ENCODE measurements around the gene TAF13.
A peak's percentile ranks its signal among the peaks of the same experiment; 100 is the strongest.
"Not testable (repeated sequence)": the region's sequence is repeated elsewhere in the genome, so short reads cannot be mapped to it uniquely, and the experiment has no call there.

TAF13 gene

GRCh38 chr1:109091078-109091838, 15.5 kb upstream of the TAF13 start:
- DNase-seq (ENCODE audit: low spot score) = peak; percentile 60

GRCh38 chr1:109090196-109091077, 14.6 kb upstream of the TAF13 start, which contains the start of gene TMEM167B:
Gene TMEM167B, plus strand, starts transcription at chr1:109090764. Its CDS starts 109 bp downstream, at chr1:109090873.
- DNase-seq (ENCODE audit: low spot score) = peak; percentile 59

DNA sequence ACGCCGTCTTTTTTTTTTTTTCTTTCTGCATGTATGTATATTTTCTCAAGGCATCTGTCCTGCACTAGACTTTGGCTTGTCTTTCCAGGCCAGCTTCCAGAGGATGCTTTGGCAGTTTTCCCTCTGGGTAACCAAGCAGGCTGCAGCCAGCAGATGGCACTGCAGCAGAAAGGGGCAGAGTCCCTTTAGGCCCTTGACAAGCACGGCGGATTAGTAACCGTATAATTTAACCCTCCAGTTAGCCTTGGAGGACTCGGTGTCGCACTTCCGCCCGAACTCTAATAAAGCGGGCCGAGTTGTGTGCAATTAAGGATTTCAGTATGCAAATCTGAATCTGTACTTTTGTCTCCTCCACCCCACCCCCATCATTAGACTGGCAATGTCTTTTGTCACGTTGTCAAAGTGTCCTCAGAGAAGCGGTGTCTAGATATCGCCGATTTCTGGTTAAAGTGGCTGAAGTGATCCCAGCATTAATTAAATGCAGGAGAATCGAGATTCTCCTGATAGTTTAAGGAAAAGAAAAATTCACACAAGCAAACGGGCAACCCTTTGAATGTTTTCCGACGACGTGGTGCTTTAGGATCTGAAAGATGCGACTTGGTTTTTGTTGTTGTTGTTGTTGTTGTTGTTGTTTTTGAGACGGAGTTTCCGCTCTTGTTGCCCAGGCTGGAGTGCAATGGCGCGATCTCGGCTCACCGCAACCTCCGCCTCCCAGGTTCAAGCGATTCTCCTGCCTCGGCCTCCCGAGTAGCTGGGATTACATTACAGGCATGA, 13.6 kb upstream of the TAF13 start:
- DNase-seq (ENCODE audit: low spot score) = peak; percentile 81

- DNase-seq (ENCODE audit: low spot score) = no peak
Measured at GRCh38 chr1:109084563-109085517, 9.0 kb upstream of the TAF13 start.

DNA sequence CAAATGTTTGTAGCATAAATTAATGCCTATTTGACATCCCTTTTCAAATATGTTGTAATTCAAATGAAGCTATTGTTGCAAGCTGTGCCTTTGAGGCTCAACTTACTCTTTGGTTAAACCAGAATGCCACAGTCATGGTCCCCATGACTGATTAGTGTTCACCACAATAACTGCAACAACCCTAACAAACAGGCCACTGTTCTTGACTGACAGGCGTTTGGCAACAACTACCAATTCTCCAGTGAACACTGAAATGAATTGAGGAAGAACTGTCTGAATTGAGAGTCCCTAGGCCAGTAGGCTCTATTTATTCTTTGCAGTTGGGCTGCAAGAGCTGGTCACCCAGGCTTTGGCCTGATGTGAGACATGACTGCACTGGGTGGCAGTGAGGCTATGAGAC, 8.1 kb upstream of the TAF13 start:
- DNase-seq (ENCODE audit: low spot score) = no peak

DNA sequence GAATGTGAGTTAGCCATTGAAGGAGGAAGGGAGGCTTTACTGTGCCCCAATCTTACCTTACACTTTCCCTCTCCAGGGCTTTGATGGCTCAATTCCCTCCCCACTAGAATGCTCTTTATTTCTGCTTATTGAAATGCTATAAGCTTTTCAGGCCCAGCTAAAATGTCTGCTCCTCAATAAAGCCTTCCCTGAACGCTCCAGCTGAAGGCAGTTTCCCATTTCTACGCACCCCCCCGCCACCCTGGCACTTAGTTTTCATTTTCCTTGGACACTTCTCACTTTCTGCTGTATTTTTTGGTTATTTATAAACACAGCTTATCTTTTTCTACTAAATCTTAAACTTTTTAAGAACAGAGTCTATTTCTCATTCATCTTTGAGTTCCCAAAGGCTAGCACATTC, 7.7 kb upstream of the TAF13 start:
- no peak for DNase-seq (ENCODE audit: low spot score)

GRCh38 chr1:109080441-109081082, 4.8 kb upstream of the TAF13 start:
- DNase-seq (ENCODE audit: low spot score) = no peak

- no peak for DNase-seq (ENCODE audit: low spot score)
Measured at GRCh38 chr1:109079240-109079622, 3.4 kb upstream of the TAF13 start.

DNA sequence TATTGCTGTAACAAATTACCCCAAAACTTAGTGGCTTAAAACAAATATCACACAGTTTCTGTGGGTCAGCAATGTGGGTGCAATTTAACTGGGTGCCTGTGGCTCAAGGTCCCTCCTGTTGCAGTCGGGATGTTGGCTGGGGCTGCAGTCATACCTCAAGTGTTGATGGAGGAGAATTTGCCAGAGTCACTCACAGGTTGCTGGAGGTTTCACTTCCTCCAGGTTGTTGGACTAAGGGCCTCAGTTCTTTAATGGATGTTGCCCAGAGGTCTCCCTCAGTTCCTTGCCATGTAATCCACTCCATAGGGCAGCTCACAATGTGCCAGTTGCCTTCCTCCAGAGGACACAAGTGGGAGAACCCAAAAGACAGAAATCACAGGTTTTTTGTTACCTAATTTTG, 2.5 kb upstream of the TAF13 start:
- no peak for DNase-seq (ENCODE audit: low spot score)

GRCh38 chr1:109069294-109069693, 6.5 kb downstream of the TAF13 start:
- no peak for DNase-seq (ENCODE audit: low spot score)

GRCh38 chr1:109067883-109068282, 7.9 kb downstream of the TAF13 start:
- no peak for DNase-seq (ENCODE audit: low spot score)

DNA sequence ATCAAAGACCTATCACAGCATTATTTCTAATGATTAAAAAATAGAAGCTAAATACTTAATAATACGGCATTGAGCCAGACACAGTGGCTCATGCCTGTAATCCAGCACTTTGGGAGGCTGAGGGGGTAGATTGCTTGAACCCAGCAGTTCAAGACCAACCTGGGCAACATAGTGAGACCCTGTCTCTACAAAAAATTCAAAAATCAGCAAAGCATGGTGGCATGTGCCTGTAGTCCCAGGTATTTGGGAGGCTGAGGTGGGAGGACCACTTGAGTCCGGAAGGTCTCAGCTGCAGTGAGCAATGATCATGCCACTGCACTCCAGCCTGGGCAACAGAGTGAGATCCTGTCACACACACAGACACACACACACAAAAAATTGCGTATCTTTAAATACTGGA, 10.7 kb downstream of the TAF13 start:
- DNase-seq (ENCODE audit: low spot score) = no peak

- DNase-seq (ENCODE audit: low spot score) = no peak
Measured at GRCh38 chr1:109061183-109061582, 14.6 kb downstream of the TAF13 start.

- no peak for DNase-seq (ENCODE audit: low spot score)
Measured at GRCh38 chr1:109060707-109061106, 15.1 kb downstream of the TAF13 start.

DNA sequence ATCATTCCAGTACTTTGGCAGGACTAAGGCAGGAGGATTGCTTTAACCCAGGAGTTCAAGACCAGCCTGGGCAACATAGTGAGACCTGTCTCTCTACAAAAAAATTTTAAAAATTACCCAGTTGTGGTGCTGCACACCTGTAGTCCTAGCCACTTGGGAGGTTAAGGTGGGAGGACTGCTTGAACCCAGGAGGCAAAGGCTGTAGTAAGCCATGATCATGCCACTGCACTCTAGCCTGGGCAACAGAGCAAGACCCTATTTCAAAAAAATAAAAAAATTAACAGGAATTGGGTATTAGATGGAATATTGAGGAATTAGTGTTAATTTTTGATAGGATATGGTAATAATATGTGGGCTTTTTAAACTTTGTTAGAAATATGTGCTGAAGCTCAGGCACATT, 16.8 kb downstream of the TAF13 start:
- no peak for DNase-seq (ENCODE audit: low spot score)

- DNase-seq (ENCODE audit: low spot score) = no peak
Measured at GRCh38 chr1:109056064-109056463, 19.7 kb downstream of the TAF13 start.

DNA sequence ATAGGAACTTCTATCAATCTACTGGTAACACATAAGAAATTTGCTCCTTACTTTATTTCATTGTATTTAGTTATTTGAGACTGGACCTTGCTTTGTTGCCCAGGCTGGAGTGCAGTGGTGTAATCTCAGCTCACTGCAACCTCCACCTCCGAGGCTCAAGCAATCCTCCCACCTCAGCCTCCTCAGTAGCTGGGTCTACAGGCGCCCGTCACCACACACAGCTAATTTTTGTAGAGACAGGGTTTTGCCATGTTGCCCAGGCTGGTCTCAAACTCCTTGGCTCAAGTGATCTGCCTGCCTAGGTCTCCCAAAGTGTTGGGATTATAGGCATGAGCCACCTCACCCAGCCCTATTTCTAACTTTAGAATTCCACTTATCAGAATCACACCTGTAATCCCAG, 23.7 kb downstream of the TAF13 start:
- not testable (repeated sequence) for DNase-seq (ENCODE audit: low spot score)

- no peak for DNase-seq (ENCODE audit: low spot score)
Measured at GRCh38 chr1:109050228-109050995, 25.4 kb downstream of the TAF13 start.

GRCh38 chr1:109048335-109048734, 27.5 kb downstream of the TAF13 start:
- no peak for DNase-seq (ENCODE audit: low spot score)

- no peak for DNase-seq (ENCODE audit: low spot score)
Measured at GRCh38 chr1:109047339-109047738, 28.5 kb downstream of the TAF13 start.
